Activated naive CD4-positive, alpha-beta T cell treated with anti-CD3 and anti-CD28 coated beads for 36 hours (primary cell): ENCODE measurements around the gene GPR107. TPM values are rescaled to one million over a fixed set of nuclear protein-coding genes. Genes with fewer than 3 reads are reported as not detected.
"Not testable (repeated sequence)": the region's sequence is repeated elsewhere in the genome, so short reads cannot be mapped to it uniquely, and the experiment has no call there.

ENCODE experiments used
- CTCF ChIA-PET: fragments of 350-600 bp; sonication (Branson Sonifier 250); formaldehyde crosslinking; loops from one replicate; lab custom pipeline; 2021; ENCODE audit warnings: antibody characterized with exemption; lab: Charles Lee
- DNase-seq: peaks from one replicate; pipeline ENCODE4 v3.0.0-alpha.2; 2020
- H3K27ac Mint-ChIP-seq: one replicate; pipeline ENCODE4 v1.8.0; 2021; ENCODE audit warnings: mild to moderate bottlenecking, mixed read lengths
- H3K27me3 Mint-ChIP-seq: one replicate; pipeline ENCODE4 v1.8.0; 2021; ENCODE audit warnings: low read depth, mixed read lengths
- H3K36me3 Mint-ChIP-seq: one replicate; pipeline ENCODE4 v1.8.0; 2021; ENCODE audit warnings: low read depth, mixed read lengths
- H3K4me1 Mint-ChIP-seq: one replicate; pipeline ENCODE4 v1.8.0; 2021; ENCODE audit warnings: low read depth, mixed read lengths
- H3K4me3 Mint-ChIP-seq: one replicate; pipeline ENCODE4 v1.8.0; 2021; ENCODE audit warnings: mild to moderate bottlenecking, moderate library complexity, mixed read lengths
- H3K9me3 Mint-ChIP-seq: one replicate; pipeline ENCODE4 v1.8.0; 2021; ENCODE audit warnings: mixed read lengths
- intact Hi-C: fragments of 100-400 bp; cut with micrococcal nuclease; formaldehyde crosslinking; loops from one replicate; pipeline ENCODE4 v1.15.1; 2023
- total RNA-seq, 2 experiments: library from RNA; stranded (reverse); gene quantifications; one replicate each; pipeline ENCODE4 v1.2.3, GENCODE V29; 2021

Gene GPR107
- total RNA-seq = 10 to 100 TPM; 19.0 to 20.0 TPM

GRCh38 chr9:130053504-130054324 is at the start of gene GPR107:
GPR107 (plus strand) TSS chr9:130053906; CDS start chr9:130053933, 27 bp downstream.
- no peaks in the 10 kb centered on the region for H3K9me3 Mint-ChIP-seq
- H3K36me3 Mint-ChIP-seq = peaks cover 6% of the 10 kb centered on the region
- peak within 1 kb of the TSS; percentile 92 for H3K4me3 Mint-ChIP-seq
- peaks cover 37% of the 10 kb centered on the region for H3K4me1 Mint-ChIP-seq
- H3K27me3 Mint-ChIP-seq = no peaks in the 10 kb centered on the region
- peak within 1 kb of the TSS; percentile 90 for H3K27ac Mint-ChIP-seq
- DNase-seq = peak; percentile 88
- intact Hi-C loops = loop anchor here (1.0 kb wide), 1 partner anchor 8 kb away; no protein-coding TSS in a partner anchor
- CTCF ChIA-PET = interaction anchor here (0.6 to 1.8 kb wide), 6 partner anchors 15 to 169 kb away, joined by 3 to 6 read pairs (median 4); no protein-coding TSS in a partner anchor

GRCh38 chr9:130003943-130004552 is 49.7 kb upstream of the GPR107 start:
- no peak overlapping the region for H3K4me3 Mint-ChIP-seq
- intact Hi-C loops = no loop called here
- peaks cover 78% of the 10 kb centered on the region for H3K4me1 Mint-ChIP-seq
- peaks cover 18% of the 10 kb centered on the region for H3K36me3 Mint-ChIP-seq
- H3K9me3 Mint-ChIP-seq = no peaks in the 10 kb centered on the region
- no peak overlapping the region for H3K27ac Mint-ChIP-seq
- CTCF ChIA-PET = no interaction called here
- no peaks in the 10 kb centered on the region for H3K27me3 Mint-ChIP-seq
- DNase-seq = no peak

- H3K9me3 Mint-ChIP-seq, H3K27me3 Mint-ChIP-seq, DNase-seq, H3K4me3 Mint-ChIP-seq, intact Hi-C loops: not testable (repeated sequence)
- Mint-ChIP-seq H3K36me3 (peaks cover 25% of the 10 kb centered on the region), H3K27ac (peak overlapping the region; percentile 93), H3K4me1 (peaks cover 79% of the 10 kb centered on the region)
- CTCF ChIA-PET = interaction anchor here (1.0 to 1.5 kb wide), 2 partner anchors 13 to 24 kb away, joined by 3 read pairs; no protein-coding TSS in a partner anchor
These were observed 46.8 kb upstream of the GPR107 start for GRCh38 chr9:130006952-130007351.

GRCh38 chr9:130008538-130008937 is 45.2 kb upstream of the GPR107 start:
- CTCF ChIA-PET = interaction anchor here (0.6 to 1.6 kb wide), 4 partner anchors 8 to 23 kb away, joined by 3 to 8 read pairs (median 4); no protein-coding TSS in a partner anchor
- H3K36me3 Mint-ChIP-seq = peaks cover 25% of the 10 kb centered on the region

GRCh38 chr9:130009546-130009945 is 44.2 kb upstream of the GPR107 start:
- CTCF ChIA-PET = interaction anchor here (1.3 to 1.4 kb wide), 2 partner anchors 33 to 124 kb away, joined by 3 read pairs; partner anchors contain the start of gene FNBP1
- H3K4me1 Mint-ChIP-seq = peaks cover 79% of the 10 kb centered on the region
- H3K27me3 Mint-ChIP-seq, intact Hi-C loops, H3K9me3 Mint-ChIP-seq, DNase-seq, H3K4me3 Mint-ChIP-seq: not testable (repeated sequence)
- peaks cover 25% of the 10 kb centered on the region for H3K36me3 Mint-ChIP-seq
- H3K27ac Mint-ChIP-seq = peak overlapping the region; percentile 93

More at GRCh38 chr9:130008538-130008937, 45.2 kb upstream of the GPR107 start:
- H3K4me3 Mint-ChIP-seq = no peak overlapping the region
- no peaks in the 10 kb centered on the region for H3K27me3 Mint-ChIP-seq
- intact Hi-C loops = no loop called here
- peak overlapping the region; percentile 93 for H3K27ac Mint-ChIP-seq
- no peak for DNase-seq
- H3K9me3 Mint-ChIP-seq = peaks cover 3% of the 10 kb centered on the region
- H3K4me1 Mint-ChIP-seq = peaks cover 82% of the 10 kb centered on the region

GRCh38 chr9:130010151-130010988 is 43.3 kb upstream of the GPR107 start:
- H3K4me3 Mint-ChIP-seq = peak overlapping the region; percentile 42
- CTCF ChIA-PET = interaction anchor here (0.6 to 1.4 kb wide), 7 partner anchors 11 to 125 kb away, joined by 3 to 5 read pairs (median 3); partner anchors contain the start of gene FNBP1
- peaks cover 81% of the 10 kb centered on the region for H3K4me1 Mint-ChIP-seq
- H3K36me3 Mint-ChIP-seq = peaks cover 25% of the 10 kb centered on the region
- H3K27me3 Mint-ChIP-seq = no peaks in the 10 kb centered on the region
- intact Hi-C loops = loop anchor here (1.0 kb wide), 2 partner anchors 18 to 122 kb away; no protein-coding TSS in a partner anchor
- peak; percentile 76 for DNase-seq
- H3K27ac Mint-ChIP-seq = peak overlapping the region; percentile 93
- H3K9me3 Mint-ChIP-seq = peaks cover 3% of the 10 kb centered on the region

- no peak for DNase-seq
- peaks cover 7% of the 10 kb centered on the region for H3K9me3 Mint-ChIP-seq
- no peak overlapping the region for H3K4me3 Mint-ChIP-seq
- CTCF ChIA-PET = no interaction called here
- intact Hi-C loops = no loop called here
- H3K27me3 Mint-ChIP-seq = no peaks in the 10 kb centered on the region
- peak overlapping the region; percentile 31 for H3K27ac Mint-ChIP-seq
- H3K36me3 Mint-ChIP-seq = peaks cover 28% of the 10 kb centered on the region
- peaks cover 71% of the 10 kb centered on the region for H3K4me1 Mint-ChIP-seq
These were observed 40.4 kb upstream of the GPR107 start for GRCh38 chr9:130013326-130013725.

GRCh38 chr9:130015353-130016019 is 38.2 kb upstream of the GPR107 start:
- H3K27ac Mint-ChIP-seq = no peak overlapping the region
- peaks cover 7% of the 10 kb centered on the region for H3K9me3 Mint-ChIP-seq
- no peak overlapping the region for H3K4me3 Mint-ChIP-seq
- H3K36me3 Mint-ChIP-seq = peaks cover 35% of the 10 kb centered on the region
- H3K4me1 Mint-ChIP-seq = peaks cover 68% of the 10 kb centered on the region
- H3K27me3 Mint-ChIP-seq = no peaks in the 10 kb centered on the region
- intact Hi-C loops = loop anchor here (1.0 kb wide), 1 partner anchor 14 kb away; no protein-coding TSS in a partner anchor
- DNase-seq = no peak
- CTCF ChIA-PET = interaction anchor here (0.7 kb wide), 1 partner anchor 21 kb away, joined by 3 read pairs; no protein-coding TSS in a partner anchor

- no peak for DNase-seq
- peak overlapping the region; percentile 89 for H3K27ac Mint-ChIP-seq
- peaks cover 27% of the 10 kb centered on the region for H3K36me3 Mint-ChIP-seq
- H3K27me3 Mint-ChIP-seq = no peaks in the 10 kb centered on the region
- intact Hi-C loops = no loop called here
- peaks cover 72% of the 10 kb centered on the region for H3K4me1 Mint-ChIP-seq
- H3K4me3 Mint-ChIP-seq = no peak overlapping the region
- peaks cover 6% of the 10 kb centered on the region for H3K9me3 Mint-ChIP-seq
- CTCF ChIA-PET = interaction anchor here (0.9 to 1.5 kb wide), 5 partner anchors 9 to 132 kb away, joined by 3 to 5 read pairs (median 5); no protein-coding TSS in a partner anchor
These were observed 36.6 kb upstream of the GPR107 start for GRCh38 chr9:130017076-130017475.

GRCh38 chr9:130017510-130017909 is 36.2 kb upstream of the GPR107 start:
- H3K36me3 Mint-ChIP-seq = peaks cover 25% of the 10 kb centered on the region
- H3K4me1 Mint-ChIP-seq = peaks cover 72% of the 10 kb centered on the region
- CTCF ChIA-PET = interaction anchor here (0.6 to 1.5 kb wide), 5 partner anchors 9 to 132 kb away, joined by 3 to 5 read pairs (median 5); no protein-coding TSS in a partner anchor
- H3K9me3 Mint-ChIP-seq, H3K27me3 Mint-ChIP-seq, H3K4me3 Mint-ChIP-seq, intact Hi-C loops, DNase-seq: not testable (repeated sequence)
- peak overlapping the region; percentile 89 for H3K27ac Mint-ChIP-seq

- Mint-ChIP-seq H3K4me3 (no peak overlapping the region), H3K36me3 (peaks cover 21% of the 10 kb centered on the region), H3K27ac (peak overlapping the region; percentile 59), H3K27me3 (no peaks in the 10 kb centered on the region), H3K9me3 (peaks cover 4% of the 10 kb centered on the region), H3K4me1 (peaks cover 72% of the 10 kb centered on the region)
- intact Hi-C loops = no loop called here
- peak; percentile 48 for DNase-seq
- CTCF ChIA-PET = interaction anchor here (0.6 kb wide), 1 partner anchor 14 kb away, joined by 4 read pairs; no protein-coding TSS in a partner anchor
These were observed 35.4 kb upstream of the GPR107 start for GRCh38 chr9:130018265-130018664.
